NT2/D1 (cell line): Measurements from ENCODE around the gene CRTAC1.
A peak's percentile ranks its signal among the peaks of the same experiment; 100 is the strongest.

Experiments
- DNase-seq: peaks from one replicate; pipeline ENCODE4 v3.0.0-alpha.2; 2011; ENCODE audit warnings: low read depth, low spot score
- H3K27me3 ChIP-seq: 2 replicates; pipeline ENCODE4 v1.6.0; 2011; ENCODE audit warnings: mild to moderate bottlenecking; ENCODE audit not compliant: insufficient read length, insufficient read depth
- H3K36me3 ChIP-seq: 2 replicates; pipeline ENCODE4 v1.6.1; 2011; ENCODE audit warnings: mild to moderate bottlenecking, low read length, mixed read lengths; ENCODE audit not compliant: insufficient read depth, insufficient read length
- H3K4me1 ChIP-seq: 2 replicates; pipeline ENCODE4 v1.5.1; 2011; ENCODE audit not compliant: insufficient read depth, insufficient read length
- H3K4me3 ChIP-seq: 2 replicates; pipeline ENCODE4 v1.5.1; 2011; ENCODE audit warnings: low read depth; ENCODE audit not compliant: insufficient read length
- H3K9ac ChIP-seq: 2 replicates; pipeline ENCODE4 v1.6.0; 2011; ENCODE audit warnings: low read depth; ENCODE audit not compliant: insufficient read length
- H3K9me3 ChIP-seq: 2 replicates; pipeline ENCODE4 v1.5.1; 2011; ENCODE audit warnings: mild to moderate bottlenecking, low read length; ENCODE audit not compliant: insufficient read depth
- SUZ12 ChIP-seq: IDR thresholded peaks from 2 replicates; pipeline ENCODE4 v1.6.1; 2011; ENCODE audit not compliant: insufficient read length, insufficient read depth; ENCODE audit errors: extremely low read depth
- YY1 ChIP-seq: IDR thresholded peaks from 2 replicates; pipeline ENCODE4 v1.6.1; 2011; ENCODE audit not compliant: insufficient read length, insufficient read depth
- ZNF274 ChIP-seq: IDR thresholded peaks from 2 replicates; pipeline ENCODE4 v1.6.1; 2011; ENCODE audit warnings: mild to moderate bottlenecking, low read depth, low read length

The CRTAC1 gene

DNA sequence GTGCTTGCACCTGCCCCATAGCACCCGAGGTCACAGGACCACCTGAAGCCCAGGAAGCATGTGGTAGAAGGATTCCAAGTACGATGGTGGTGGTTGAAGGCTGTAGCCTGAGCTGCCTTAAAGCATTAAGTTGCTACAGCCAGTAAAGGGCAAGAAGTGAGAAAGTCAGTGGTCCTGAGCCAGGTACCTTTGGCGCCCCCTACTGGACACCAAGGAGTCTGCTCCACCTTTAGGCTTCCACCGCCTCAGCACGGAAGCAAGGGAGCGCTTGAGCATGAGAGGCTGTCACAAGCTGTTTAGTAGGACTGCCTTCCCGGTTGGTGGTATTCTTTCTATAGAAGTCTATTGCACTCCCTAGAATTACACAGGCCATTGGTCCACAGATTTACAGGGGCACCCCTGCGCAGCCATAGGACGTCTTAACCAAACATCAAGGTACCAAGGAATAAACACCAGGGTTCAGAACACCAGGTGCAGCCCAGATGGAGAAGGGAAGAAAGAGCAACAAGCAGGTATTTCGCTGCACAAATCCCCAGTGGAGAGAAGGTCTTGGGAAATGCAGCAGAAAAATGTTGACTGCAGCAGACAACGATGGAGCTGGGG, 2.2 kb downstream of the CRTAC1 start:
- Histone ChIP-seq H3K9me3 (no peaks in the 10 kb centered on the region), H3K36me3 (no peaks in the 10 kb centered on the region), H3K4me1 (peaks cover 3% of the 10 kb centered on the region), H3K27me3 (peaks cover 45% of the 10 kb centered on the region), H3K9ac (no peak overlapping the region), H3K4me3 (no peak overlapping the region)
- TF ChIP-seq SUZ12 = no peak
- TF ChIP-seq YY1 = no peak
- no peak for TF ChIP-seq ZNF274
- peak; percentile 75 for DNase-seq

DNA sequence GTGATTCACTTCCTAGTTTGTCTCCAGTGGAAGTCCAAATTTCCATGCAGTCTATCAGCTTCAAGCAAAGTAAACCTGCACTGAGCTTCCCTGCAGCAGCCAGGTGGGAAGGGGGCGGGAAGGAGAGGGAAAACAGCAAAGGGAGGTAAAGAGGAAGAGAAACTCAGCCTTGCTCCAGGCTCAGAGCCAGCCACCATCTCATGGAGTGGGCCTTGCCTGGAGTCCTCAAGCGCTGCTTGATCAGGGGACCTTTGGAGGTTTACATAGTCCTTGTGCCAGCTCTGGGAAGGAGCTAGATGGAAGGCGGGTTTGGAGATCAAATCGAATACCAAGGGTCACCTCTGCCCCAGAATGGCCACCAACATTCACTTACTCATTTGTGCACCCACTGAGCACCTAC, 7.4 kb downstream of the CRTAC1 start:
- Histone ChIP-seq H3K4me1 (peaks cover 7% of the 10 kb centered on the region), H3K27me3 (no peaks in the 10 kb centered on the region)

DNA sequence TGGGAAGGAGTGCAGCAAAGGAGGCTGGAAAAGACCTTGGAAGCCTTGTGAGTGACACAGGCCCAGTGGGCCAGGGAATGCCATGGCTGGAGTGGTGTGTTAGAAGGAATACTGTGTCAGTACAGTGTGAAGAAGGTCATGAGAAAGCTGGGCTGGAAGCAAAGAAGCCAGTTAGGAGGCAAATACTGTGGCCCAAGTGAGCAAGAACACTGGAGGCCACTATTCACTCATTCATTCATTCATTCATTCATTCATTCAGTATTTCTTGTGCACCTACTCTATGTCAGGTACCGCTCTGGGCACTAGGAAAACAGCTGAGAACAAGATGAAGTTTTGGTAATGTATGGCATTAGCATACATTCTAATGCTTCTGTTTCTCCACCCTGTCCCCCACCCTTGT, 9.6 kb downstream of the CRTAC1 start:
- no peaks in the 10 kb centered on the region for H3K9me3 ChIP-seq
- DNase-seq = no peak
- no peak overlapping the region for H3K4me3 ChIP-seq
- no peaks in the 10 kb centered on the region for H3K27me3 ChIP-seq
- H3K4me1 ChIP-seq = peaks cover 4% of the 10 kb centered on the region
- no peak for TF ChIP-seq SUZ12
- TF ChIP-seq YY1 = no peak
- no peak for TF ChIP-seq ZNF274
- no peak overlapping the region for H3K9ac ChIP-seq
- no peaks in the 10 kb centered on the region for H3K36me3 ChIP-seq

More for the DNA sequence above, 7.4 kb downstream of the CRTAC1 start:
- Histone ChIP-seq H3K9me3 (no peaks in the 10 kb centered on the region), H3K9ac (no peak overlapping the region), H3K36me3 (no peaks in the 10 kb centered on the region), H3K4me3 (no peak overlapping the region)
- no peak for DNase-seq
- TF ChIP-seq ZNF274 (no peak), YY1 (no peak)

DNA sequence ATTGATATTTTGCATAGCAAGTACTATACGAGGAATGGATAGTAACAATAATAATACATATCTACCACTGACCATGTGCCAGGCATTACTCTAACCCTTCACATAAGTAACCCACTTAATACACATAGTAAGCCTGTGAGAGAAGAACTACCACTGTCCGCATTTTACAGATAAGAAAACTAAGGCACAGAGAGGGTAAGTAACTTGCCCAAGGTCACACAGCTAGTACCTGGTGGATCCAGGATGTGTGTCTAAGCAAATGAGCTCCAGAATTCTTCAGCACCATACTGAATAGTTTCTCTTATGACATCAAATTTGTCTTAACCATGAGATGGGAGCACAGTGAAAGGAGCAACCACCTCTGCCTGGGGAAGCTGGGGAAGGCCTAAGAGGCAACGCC, 10.2 kb downstream of the CRTAC1 start:
- H3K4me1 ChIP-seq = peaks cover 4% of the 10 kb centered on the region
- H3K27me3 ChIP-seq = no peaks in the 10 kb centered on the region
- TF ChIP-seq ZNF274 (no peak), YY1 (no peak), SUZ12 (no peak)
- H3K9me3 ChIP-seq = no peaks in the 10 kb centered on the region
- H3K9ac ChIP-seq = no peak overlapping the region
- no peak for DNase-seq
- H3K36me3 ChIP-seq = no peaks in the 10 kb centered on the region
- H3K4me3 ChIP-seq = no peak overlapping the region

DNA sequence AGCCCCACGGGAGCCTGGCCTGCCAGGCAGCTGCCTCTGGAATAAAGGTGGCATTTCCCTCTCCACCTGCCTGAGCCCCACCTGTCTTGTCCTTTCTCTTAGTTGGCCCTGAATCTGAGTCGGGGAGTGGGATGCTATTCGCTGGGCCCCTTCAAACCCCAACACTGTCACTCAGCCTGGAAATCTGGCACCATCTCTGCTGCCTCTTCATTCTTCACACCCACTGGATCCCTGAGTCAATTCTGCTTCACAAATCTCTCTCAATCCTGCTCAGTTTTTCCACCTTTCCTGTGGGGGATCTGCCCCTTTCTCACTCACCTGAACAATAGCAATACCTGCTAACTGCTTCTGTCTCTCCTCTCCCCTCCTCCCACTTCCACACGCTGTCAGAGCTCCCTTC, 10.6 kb downstream of the CRTAC1 start:
- Histone ChIP-seq H3K4me1 (peaks cover 4% of the 10 kb centered on the region), H3K4me3 (no peak overlapping the region), H3K27me3 (no peaks in the 10 kb centered on the region), H3K9me3 (no peaks in the 10 kb centered on the region), H3K36me3 (no peaks in the 10 kb centered on the region), H3K9ac (no peak overlapping the region)
- DNase-seq = no peak
- TF ChIP-seq YY1 = no peak
- TF ChIP-seq ZNF274 = no peak
- no peak for TF ChIP-seq SUZ12

DNA sequence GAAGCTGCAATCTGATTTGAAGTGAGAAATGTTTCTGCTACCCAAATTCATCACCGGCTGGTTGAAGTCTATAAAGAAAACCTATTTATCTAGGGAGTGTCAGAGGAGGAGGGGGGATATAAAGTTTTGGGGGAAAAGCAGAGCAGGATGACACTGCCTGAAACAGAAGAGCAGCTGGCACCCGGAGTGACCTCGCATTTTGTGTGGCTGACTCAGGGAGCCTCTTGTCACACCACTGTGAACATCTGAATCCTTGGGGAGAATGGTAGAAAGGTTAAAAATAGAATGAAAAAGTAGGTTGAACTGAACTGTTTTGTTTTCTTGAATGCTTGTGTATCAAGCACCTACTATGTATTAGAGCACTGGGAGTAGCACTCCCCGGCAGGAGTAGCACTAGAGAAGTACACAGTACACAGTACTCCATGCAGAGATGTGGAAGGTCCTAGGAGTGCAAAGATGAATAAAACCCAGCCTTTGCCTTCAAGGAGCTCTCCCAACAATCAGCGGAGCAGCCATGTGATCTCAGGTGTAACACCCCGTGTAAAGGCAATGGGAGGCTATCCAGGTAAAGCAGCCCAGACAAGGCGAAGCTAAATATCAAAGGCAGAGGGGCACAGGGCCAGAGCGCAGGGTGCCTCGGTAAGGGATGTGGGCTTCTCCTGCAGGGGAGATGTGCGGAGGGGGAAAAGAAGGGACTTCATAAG, 13.5 kb downstream of the CRTAC1 start:
- H3K9ac ChIP-seq = no peak overlapping the region
- H3K4me1 ChIP-seq = peaks cover 4% of the 10 kb centered on the region
- TF ChIP-seq YY1 (no peak), ZNF274 (no peak), SUZ12 (no peak)
- no peaks in the 10 kb centered on the region for H3K27me3 ChIP-seq
- DNase-seq = no peak
- H3K4me3 ChIP-seq = no peak overlapping the region
- H3K36me3 ChIP-seq = no peaks in the 10 kb centered on the region
- no peaks in the 10 kb centered on the region for H3K9me3 ChIP-seq

DNA sequence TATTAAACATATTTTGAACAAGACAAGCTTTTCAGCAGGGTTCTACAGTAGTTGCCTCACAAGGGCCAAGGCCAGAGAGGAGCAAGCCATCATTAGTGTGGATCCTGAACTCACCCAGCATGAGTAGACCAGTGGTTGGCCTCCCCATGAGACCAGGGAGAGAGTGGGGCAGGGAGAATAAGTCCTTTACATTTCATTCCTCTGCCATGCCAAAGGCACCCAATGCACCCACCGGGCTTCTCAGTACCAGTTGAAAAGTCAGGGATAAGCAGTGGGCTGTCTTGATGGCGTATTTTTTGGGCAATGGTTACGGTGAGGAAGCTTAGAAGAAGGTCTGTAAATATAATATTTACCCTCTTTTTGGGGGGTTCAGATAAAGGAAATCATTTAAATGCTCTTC, 16.6 kb downstream of the CRTAC1 start:
- no peak overlapping the region for H3K4me3 ChIP-seq
- no peak for DNase-seq
- no peaks in the 10 kb centered on the region for H3K9me3 ChIP-seq
- TF ChIP-seq SUZ12 (no peak), ZNF274 (no peak), YY1 (no peak)
- H3K4me1 ChIP-seq = no peaks in the 10 kb centered on the region
- H3K27me3 ChIP-seq = no peaks in the 10 kb centered on the region
- no peak overlapping the region for H3K9ac ChIP-seq
- H3K36me3 ChIP-seq = no peaks in the 10 kb centered on the region

DNA sequence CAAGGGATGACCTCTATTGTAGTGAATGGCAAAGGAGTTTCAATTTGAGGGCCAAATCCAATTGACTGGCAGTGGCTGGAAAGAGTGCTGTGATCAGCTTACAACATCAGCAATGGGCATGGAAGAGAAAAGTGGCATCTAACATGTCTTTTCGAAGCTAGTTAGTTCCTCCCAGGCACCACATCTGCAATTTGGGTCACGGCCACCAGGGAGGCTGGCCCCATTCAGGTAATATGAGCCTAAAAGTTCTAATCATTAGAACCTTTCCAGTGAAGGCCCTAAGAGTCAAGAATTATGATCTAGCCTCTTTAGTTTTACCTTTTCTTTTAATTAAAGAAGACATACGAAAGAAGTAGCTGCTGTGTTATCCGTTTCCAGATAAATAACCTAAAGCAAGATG, 17.3 kb downstream of the CRTAC1 start:
- H3K9me3 ChIP-seq = no peaks in the 10 kb centered on the region
- TF ChIP-seq SUZ12 (no peak), ZNF274 (no peak), YY1 (no peak)
- no peak for DNase-seq

More for the DNA sequence above, 17.3 kb downstream of the CRTAC1 start:
- Histone ChIP-seq H3K27me3 (no peaks in the 10 kb centered on the region), H3K4me1 (no peaks in the 10 kb centered on the region), H3K9ac (no peak overlapping the region), H3K4me3 (no peak overlapping the region), H3K36me3 (no peaks in the 10 kb centered on the region)
